Measurements from ENCODE around the gene ZNF716.
"Not testable (repeated sequence)": the region's sequence is repeated elsewhere in the genome, so short reads cannot be mapped to it uniquely, and the experiment has no call there.

ZNF716 gene

DNA sequence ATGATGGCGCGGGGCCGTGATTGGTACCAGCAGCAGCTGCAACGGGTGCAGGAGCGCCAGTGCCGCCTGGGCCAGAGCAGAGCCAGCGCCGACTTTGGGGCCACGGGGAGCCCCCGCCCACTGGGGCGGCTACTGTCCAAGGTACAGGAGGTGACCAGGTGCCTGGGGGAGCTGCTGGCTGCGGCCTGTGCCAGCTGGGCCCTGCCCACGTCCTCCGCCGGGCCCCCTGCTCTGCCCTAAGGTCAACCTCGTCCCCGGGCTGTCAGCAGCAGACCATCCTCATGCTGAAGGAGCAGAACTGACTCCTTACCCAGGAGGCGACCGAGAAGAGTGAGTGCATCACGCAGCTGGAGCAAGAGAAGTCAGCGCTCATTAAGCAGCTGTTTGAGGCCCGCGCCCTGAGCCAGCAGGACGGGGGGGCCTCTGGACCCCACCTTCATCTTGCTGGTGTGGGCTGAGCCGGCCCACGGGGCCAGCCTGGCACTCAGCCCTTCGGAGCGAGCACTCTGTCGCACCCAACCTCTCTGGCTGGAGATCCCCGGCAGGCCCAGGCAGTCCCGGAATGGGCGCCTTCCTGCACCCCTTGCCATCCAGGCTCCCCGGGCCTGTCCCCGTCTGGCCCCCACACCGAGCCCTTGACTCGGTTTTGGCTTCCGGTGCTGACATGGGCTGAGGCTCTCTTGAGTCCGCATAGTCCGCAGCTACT is 24.6 kb upstream of the ZNF716 start:
- in situ Hi-C loops (cut with HindIII; ENCODE audit: low pct_ligation_motif_present, low pct_unique_long_range_greater_than_20kb, low sequenced_read_pairs), result no loop called here
- DNase-seq, result no peak

GRCh38 chr7:57425969-57426628 is 23.9 kb upstream of the ZNF716 start:
- in situ Hi-C loops (cut with HindIII; ENCODE audit: low pct_ligation_motif_present, low pct_unique_long_range_greater_than_20kb, low sequenced_read_pairs), result no loop called here
- DNase-seq, result no peak

GRCh38 chr7:57426629-57427003 is 23.4 kb upstream of the ZNF716 start:
- no peak for DNase-seq
- in situ Hi-C loops (cut with HindIII; ENCODE audit: low pct_ligation_motif_present, low pct_unique_long_range_greater_than_20kb, low sequenced_read_pairs), result no loop called here

GRCh38 chr7:57427146-57427545 is 22.8 kb upstream of the ZNF716 start:
- in situ Hi-C loops (cut with HindIII; ENCODE audit: low pct_ligation_motif_present, low pct_unique_long_range_greater_than_20kb, low sequenced_read_pairs), result no loop called here
- DNase-seq, result no peak

GRCh38 chr7:57427594-57427993 is 22.4 kb upstream of the ZNF716 start:
- in situ Hi-C loops (cut with HindIII; ENCODE audit: low pct_ligation_motif_present, low pct_unique_long_range_greater_than_20kb, low sequenced_read_pairs), result no loop called here
- DNase-seq, result no peak

GRCh38 chr7:57432583-57432982 is 17.4 kb upstream of the ZNF716 start:
- no peak for DNase-seq
- in situ Hi-C loops (cut with HindIII; ENCODE audit: low pct_ligation_motif_present, low pct_unique_long_range_greater_than_20kb, low sequenced_read_pairs), result no loop called here

GRCh38 chr7:57437581-57437980 is 12.4 kb upstream of the ZNF716 start:
- in situ Hi-C loops (cut with HindIII; ENCODE audit: low pct_ligation_motif_present, low pct_unique_long_range_greater_than_20kb, low sequenced_read_pairs), result no loop called here
- DNase-seq, result no peak

GRCh38 chr7:57438244-57438643 is 11.7 kb upstream of the ZNF716 start:
- in situ Hi-C loops (cut with HindIII; ENCODE audit: low pct_ligation_motif_present, low pct_unique_long_range_greater_than_20kb, low sequenced_read_pairs), result no loop called here
- DNase-seq, result no peak

GRCh38 chr7:57443567-57443966 is 6.4 kb upstream of the ZNF716 start:
- in situ Hi-C loops (cut with HindIII; ENCODE audit: low pct_ligation_motif_present, low pct_unique_long_range_greater_than_20kb, low sequenced_read_pairs), result no loop called here
- DNase-seq, result no peak

GRCh38 chr7:57469186-57469828 is 19.3 kb downstream of the ZNF716 start:
- in situ Hi-C loops (cut with HindIII; ENCODE audit: low pct_ligation_motif_present, low pct_unique_long_range_greater_than_20kb, low sequenced_read_pairs); DNase-seq: not testable (repeated sequence)

DNA sequence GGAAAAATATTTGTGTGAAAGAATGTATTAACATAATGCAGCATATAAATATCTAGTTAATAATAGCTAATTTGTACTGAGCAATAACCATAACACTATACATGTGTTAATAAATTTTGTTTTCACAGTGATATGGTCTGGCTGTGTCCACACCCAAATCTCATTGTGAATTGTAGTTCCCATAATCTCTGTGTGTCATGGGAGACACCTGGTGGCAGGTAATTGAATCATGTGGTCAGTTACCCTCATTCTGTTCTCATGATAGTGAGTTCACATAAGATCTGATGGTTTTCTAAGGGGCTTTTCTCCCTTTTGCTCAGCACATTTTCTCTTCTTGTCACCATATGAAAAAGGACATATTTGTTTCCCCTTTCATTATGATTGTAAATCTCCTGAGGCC is 30.3 kb downstream of the ZNF716 start:
- in situ Hi-C loops (cut with HindIII; ENCODE audit: low pct_ligation_motif_present, low pct_unique_long_range_greater_than_20kb, low sequenced_read_pairs); DNase-seq: not testable (repeated sequence)

DNA sequence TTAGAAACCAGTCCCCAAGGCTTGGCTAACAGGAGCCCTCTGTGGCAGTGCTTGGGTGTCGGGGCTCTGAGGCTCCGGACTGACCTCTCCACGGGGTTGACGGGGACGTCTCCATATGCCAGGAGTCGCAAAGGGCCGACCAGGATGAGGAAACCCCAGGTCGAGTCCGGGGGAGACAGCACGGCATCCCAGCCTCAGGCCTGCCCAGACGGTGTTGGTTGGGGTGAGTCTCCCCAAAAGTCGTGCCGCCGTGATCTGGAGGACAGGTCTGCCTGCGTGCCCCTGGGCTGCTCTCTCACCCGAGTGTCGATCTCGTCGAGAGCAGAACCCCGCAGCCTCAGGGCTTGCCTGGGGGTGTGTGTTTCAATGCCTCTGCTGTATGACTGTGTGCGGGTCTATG is 35.0 kb downstream of the ZNF716 start:
- DNase-seq; in situ Hi-C loops (cut with HindIII; ENCODE audit: low pct_ligation_motif_present, low pct_unique_long_range_greater_than_20kb, low sequenced_read_pairs): not testable (repeated sequence)

DNA sequence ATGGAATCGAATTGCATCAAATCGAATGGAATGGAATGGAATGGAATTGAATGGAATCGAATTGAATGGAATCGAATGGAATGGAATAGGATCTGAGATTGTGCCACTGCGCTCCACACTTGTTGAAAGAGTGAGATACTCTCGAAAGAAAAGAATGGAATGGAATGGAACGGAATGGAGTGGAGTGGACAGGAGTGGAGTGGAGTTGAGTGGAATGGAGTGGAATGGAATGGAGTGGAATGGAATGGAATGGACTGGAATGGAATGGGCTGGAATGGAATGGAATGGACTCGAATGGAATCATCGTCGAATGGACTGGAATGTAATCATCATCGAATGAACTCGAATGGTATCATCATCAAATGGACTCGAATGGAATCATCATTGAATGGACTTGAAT is 38.0 kb downstream of the ZNF716 start:
- in situ Hi-C loops (cut with HindIII; ENCODE audit: low pct_ligation_motif_present, low pct_unique_long_range_greater_than_20kb, low sequenced_read_pairs), result no loop called here
- DNase-seq, result no peak

DNA sequence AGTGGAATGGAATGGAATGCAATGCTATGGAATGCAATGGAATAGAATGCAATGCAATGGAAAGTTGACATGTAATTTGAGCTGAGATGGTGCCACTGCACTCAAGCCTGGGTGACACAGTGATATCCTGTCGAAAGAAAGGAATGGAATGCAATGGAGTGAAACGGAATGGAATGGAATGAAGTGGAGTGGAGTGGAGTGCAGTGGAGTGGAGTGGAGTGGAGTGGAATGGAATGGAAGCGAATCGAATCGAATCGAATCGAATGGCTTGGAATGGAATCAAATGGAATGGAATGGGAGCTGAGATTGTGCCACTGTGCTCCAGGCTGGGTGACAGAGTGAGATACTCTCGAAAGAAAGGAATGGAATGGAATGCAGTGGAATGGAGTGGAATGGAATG is 45.1 kb downstream of the ZNF716 start:
- DNase-seq; in situ Hi-C loops (cut with HindIII; ENCODE audit: low pct_ligation_motif_present, low pct_unique_long_range_greater_than_20kb, low sequenced_read_pairs): not testable (repeated sequence)

- in situ Hi-C loops (cut with HindIII; ENCODE audit: low pct_ligation_motif_present, low pct_unique_long_range_greater_than_20kb, low sequenced_read_pairs), result no loop called here
- DNase-seq, result no peak
Measured at GRCh38 chr7:57496395-57496794, 46.4 kb downstream of the ZNF716 start.

GRCh38 chr7:57505176-57505575 is 55.2 kb downstream of the ZNF716 start:
- in situ Hi-C loops (cut with HindIII; ENCODE audit: low pct_ligation_motif_present, low pct_unique_long_range_greater_than_20kb, low sequenced_read_pairs), result no loop called here
- no peak for DNase-seq

Data from ACHN (cell line).